IPS-15b (cell line): ENCODE measurements around the gene GGCX.
"Not testable (repeated sequence)": the region's sequence is repeated elsewhere in the genome, so short reads cannot be mapped to it uniquely, and the experiment has no call there.

Experiments used
- H3K27me3 ChIP-seq: one replicate; pipeline ENCODE4 v1.6.1; 2013; ENCODE audit warnings: low read length; ENCODE audit not compliant: control insufficient read depth, insufficient read depth
- H3K36me3 ChIP-seq: one replicate; pipeline ENCODE4 v1.6.1; 2013; ENCODE audit warnings: low read length; ENCODE audit not compliant: control insufficient read depth, insufficient read depth
- H3K4me1 ChIP-seq: one replicate; pipeline ENCODE4 v1.6.1; 2013; ENCODE audit warnings: mild to moderate bottlenecking, low read length; ENCODE audit not compliant: control insufficient read depth, insufficient read depth
- H3K4me3 ChIP-seq: one replicate; pipeline ENCODE4 v1.5.1; 2013; ENCODE audit warnings: low read depth, low read length
- H3K9ac ChIP-seq: one replicate; pipeline ENCODE4 v1.6.1; 2013; ENCODE audit warnings: low read depth, mild to moderate bottlenecking, low read length
- H3K9me3 ChIP-seq: one replicate; pipeline ENCODE4 v1.6.1; 2013; ENCODE audit warnings: mild to moderate bottlenecking, low read length; ENCODE audit not compliant: control insufficient read depth, insufficient read depth

Gene GGCX

DNA sequence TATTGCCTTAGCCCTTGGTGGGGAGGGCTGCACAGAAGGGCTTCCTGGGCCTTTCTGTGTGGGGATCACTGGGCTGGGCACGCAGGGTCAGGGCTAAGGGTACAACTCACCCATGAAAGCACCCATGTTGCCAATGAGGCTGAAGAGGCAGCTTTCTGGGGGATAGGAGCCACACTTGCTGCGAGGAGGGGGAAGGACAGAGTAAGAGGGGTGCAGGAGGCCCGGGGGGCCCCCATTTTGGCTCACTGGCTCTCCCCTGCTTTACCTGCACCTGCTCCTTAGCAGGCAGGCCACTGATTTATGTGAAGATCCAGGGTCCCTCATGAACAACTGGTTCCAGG is 38.9 kb upstream of the GGCX start:
- Histone ChIP-seq H3K27me3 (no peaks in the 10 kb centered on the region), H3K4me3 (no peak overlapping the region), H3K4me1 (peaks cover 4% of the 10 kb centered on the region), H3K9me3 (no peaks in the 10 kb centered on the region), H3K36me3 (peaks cover 23% of the 10 kb centered on the region), H3K9ac (no peak overlapping the region)

DNA sequence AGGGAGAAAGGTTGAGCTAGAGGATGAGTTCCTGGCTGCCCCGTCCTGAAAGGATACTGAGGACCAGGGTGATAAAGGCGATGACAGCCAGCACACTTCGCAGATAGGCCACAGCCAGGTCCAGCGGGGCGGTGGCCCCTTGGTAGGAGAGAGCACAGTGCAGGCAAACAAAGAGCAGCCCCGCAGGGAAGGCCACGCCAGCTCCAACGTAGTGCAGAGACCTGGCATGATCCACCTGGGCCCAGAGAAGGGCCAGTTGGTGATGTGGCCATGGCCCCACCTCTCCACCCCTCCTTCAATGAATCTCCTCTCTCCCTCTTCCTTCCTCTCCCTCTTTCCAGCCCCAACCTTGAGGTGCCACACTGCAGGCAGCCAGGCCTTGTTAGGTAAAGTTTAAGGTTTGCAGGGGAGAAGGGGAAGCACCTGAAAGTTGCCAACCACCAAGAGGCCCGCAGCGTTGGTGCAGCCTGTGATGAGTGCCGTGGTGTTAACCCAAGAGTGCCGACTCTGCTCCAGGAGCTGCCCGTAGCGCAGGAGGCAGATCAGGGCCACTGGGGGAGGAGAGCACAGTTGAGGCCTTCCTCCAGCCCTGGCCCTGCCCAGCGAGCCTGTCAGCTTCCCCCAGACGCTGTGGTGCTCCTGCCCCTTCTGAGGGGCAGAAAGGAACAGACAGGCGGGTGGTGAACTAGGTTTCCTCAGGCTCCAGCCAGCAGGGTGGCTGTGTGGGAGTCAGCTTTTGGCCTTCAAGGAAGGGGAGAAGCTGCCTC is 38.4 kb upstream of the GGCX start:
- Histone ChIP-seq H3K36me3 (peaks cover 23% of the 10 kb centered on the region), H3K4me3 (no peak overlapping the region), H3K9me3 (no peaks in the 10 kb centered on the region), H3K4me1 (peaks cover 4% of the 10 kb centered on the region), H3K27me3 (no peaks in the 10 kb centered on the region), H3K9ac (no peak overlapping the region)

DNA sequence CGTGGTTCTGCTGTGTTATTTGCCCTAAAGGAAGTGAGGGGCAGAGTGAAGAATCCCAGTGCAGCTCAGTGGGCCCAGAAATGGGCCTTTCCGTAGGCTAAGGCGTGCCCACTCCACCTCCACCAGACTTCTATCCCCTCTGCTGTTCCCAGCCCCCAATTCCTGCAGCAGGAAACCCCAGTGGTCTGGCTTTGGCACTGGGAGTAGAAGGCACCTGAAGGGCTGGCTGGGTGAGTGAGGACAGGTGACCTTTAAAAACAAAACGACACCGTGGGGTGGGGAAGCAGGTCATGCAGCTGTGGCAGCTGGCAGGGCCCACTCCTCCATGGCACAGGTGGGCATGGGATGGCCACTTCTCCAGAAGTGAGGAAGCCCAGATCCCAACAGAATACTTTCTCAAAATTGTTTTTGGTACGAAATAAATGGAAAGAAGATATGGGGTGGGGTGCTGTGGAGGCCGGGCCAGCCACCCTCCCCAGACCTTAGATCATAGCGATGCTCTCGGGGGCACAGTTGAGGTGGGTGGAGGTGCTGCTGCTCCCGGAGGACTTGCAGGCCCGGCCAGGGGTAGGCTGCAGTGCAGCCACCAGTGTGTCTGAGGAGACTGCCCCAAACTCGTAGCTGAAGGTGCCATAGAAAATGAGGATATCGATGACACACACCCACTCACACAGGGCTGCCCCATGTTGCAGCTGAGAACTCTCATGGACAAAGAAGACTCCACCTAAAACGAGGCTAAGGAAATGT is 37.5 kb upstream of the GGCX start:
- H3K4me3 ChIP-seq: no peak overlapping the region
- H3K4me1 ChIP-seq: peaks cover 4% of the 10 kb centered on the region
- no peaks in the 10 kb centered on the region for H3K9me3 ChIP-seq
- H3K36me3 ChIP-seq: peaks cover 23% of the 10 kb centered on the region
- no peak overlapping the region for H3K9ac ChIP-seq
- no peaks in the 10 kb centered on the region for H3K27me3 ChIP-seq

DNA sequence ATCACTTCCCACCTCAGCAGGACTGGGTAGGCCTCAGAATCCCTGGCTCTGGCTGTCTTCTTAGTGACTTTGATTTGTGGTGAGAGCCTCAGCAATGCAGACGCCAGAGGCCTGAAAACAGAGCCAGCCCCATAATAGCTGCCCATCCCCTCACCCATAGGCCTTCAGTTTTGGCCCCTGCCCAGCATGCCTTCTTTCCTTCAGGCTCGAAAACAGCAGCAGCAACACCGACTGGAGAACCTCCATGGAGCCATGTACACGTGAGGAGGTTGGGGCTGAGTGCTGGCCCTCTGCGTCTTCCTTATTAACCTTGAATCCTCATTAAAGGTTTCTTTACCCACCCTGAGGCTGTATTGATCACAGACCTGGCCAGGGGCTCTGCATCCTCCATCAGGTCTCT is 35.9 kb upstream of the GGCX start:
- Histone ChIP-seq H3K4me3 (no peak overlapping the region), H3K9ac (no peak overlapping the region), H3K27me3 (no peaks in the 10 kb centered on the region), H3K36me3 (peaks cover 23% of the 10 kb centered on the region), H3K9me3 (no peaks in the 10 kb centered on the region), H3K4me1 (peaks cover 4% of the 10 kb centered on the region)

DNA sequence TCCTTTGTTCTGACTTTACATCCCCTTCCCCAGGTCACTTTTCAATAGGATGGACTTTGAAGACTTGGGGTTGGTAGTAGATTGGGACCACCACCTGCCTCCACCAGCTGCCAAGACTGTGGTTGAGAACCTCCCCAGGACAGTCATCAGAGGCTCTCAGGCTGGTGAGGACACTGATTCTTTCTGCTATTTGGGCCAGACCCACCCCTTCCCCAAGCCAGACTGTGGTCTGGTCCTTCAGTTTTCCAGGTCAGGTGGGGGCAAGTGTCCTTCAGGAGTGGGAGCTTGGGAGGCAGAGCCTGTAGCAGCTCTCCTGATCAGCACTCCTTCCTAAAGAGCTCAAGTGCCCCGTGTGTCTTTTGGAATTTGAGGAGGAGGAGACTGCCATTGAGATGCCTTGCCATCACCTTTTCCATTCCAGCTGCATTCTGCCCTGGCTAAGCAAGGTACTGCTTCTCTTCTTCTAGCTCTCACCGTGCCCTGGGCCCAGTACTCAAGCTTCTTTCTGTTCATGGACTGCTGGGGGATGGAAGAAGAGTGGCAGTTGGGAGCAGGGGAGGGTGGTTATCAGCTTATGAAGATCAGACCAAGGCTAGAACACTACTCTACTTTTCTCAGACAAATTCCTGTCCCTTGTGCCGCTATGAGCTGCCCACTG is 35.3 kb upstream of the GGCX start:
- H3K27me3 ChIP-seq: no peaks in the 10 kb centered on the region
- peak overlapping the region; percentile 96 for H3K4me3 ChIP-seq
- peaks cover 23% of the 10 kb centered on the region for H3K36me3 ChIP-seq
- H3K4me1 ChIP-seq: peaks cover 4% of the 10 kb centered on the region
- no peak overlapping the region for H3K9ac ChIP-seq
- H3K9me3 ChIP-seq: no peaks in the 10 kb centered on the region

DNA sequence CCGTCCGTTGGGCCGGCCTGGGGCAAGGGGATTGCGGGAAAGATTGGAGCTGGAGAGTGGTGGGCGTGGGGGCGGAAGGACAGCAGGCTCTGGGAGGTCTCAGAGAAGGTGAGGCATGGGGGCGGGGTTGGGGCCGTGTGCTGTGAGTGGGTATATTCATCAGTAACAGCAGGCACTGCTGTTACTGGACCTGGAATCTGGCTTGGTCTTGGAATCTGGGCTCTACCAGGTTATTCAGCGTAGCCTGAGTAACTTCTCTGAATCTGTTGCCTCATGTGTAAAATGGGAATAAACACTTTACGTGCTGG is 34.7 kb upstream of the GGCX start:
- Histone ChIP-seq H3K4me3 (peak overlapping the region; percentile 96), H3K36me3 (peaks cover 23% of the 10 kb centered on the region), H3K9me3 (no peaks in the 10 kb centered on the region), H3K9ac (peak overlapping the region; percentile 83), H3K4me1 (peaks cover 4% of the 10 kb centered on the region), H3K27me3 (no peaks in the 10 kb centered on the region)

DNA sequence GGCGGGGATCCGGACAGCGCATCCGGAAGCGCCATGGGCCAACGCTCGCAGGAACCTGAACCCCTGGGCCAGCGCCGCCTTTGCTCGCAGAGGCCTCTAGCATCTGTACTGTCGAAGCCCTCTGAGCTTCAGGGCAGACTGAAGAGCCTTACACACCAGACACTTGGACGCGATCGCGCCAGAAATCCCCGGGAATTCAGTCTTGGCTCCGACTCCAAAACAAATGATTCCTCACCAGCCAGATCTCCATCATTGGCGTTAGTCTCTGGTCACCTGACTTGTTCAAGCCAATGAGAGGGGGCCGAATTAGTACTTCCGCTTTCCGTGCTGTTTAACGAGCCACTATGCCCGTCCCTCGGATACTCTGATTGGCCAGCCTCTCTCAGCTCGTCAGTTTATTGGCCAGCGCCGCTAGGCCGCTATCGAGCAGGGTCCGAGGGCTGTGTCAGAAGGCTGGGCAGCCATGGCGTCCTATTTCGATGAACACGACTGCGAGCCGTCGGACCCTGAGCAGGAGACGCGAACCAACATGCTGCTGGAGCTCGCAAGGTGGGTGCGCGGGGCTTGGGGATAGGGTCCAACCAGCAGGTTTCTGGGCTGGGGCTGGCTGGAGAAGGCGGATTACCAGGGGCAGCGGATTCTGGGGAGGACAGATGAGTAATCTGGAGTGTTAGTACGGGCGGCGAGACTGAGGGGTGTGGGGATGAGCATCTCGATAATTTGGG is 34.2 kb upstream of the GGCX start, which contains the start of gene RNF181:
Gene RNF181 (plus strand): TSS at position 445 of the 725 bp plus-strand sequence. CDS start 19 bp downstream, at position 464.
- H3K36me3 ChIP-seq: peaks cover 23% of the 10 kb centered on the region
- H3K27me3 ChIP-seq: peaks cover 1% of the 10 kb centered on the region
- peak within 1 kb of the TSS; percentile 89 for H3K9ac ChIP-seq
- peaks cover 4% of the 10 kb centered on the region for H3K4me1 ChIP-seq
- peak within 1 kb of the TSS; percentile 96 for H3K4me3 ChIP-seq
- no peaks in the 10 kb centered on the region for H3K9me3 ChIP-seq

DNA sequence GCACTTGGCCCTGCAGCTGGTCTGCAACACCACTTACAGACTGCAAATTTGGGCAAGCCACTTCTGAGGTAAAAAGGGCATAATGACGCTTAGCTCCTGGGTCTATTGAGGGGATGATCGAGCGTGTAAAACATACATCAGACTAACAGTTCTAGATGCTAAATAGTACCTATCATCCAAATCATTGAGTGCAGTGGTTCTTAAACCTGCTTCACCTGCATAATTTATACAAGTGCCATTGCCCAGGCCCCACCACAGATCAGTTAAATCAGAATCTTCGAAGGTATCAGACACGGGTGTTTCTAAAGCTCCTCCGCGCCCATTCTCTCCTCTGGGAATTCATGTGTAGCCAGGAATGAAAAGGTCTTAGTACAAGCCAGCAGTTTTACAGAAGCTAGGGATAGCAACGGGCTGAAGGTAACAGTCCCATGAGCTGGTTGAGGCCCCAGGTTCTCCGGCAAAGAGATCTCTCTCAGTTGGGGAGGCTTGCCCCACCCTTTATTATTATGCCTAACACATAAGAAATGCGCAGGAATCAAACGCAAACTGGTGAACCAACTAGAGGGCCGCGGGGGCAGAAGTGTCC is 33.5 kb upstream of the GGCX start:
- Histone ChIP-seq H3K27me3 (peaks cover 6% of the 10 kb centered on the region), H3K36me3 (peaks cover 20% of the 10 kb centered on the region), H3K9ac (peak overlapping the region; percentile 89), H3K9me3 (no peaks in the 10 kb centered on the region), H3K4me3 (peak overlapping the region; percentile 96), H3K4me1 (peaks cover 4% of the 10 kb centered on the region)

DNA sequence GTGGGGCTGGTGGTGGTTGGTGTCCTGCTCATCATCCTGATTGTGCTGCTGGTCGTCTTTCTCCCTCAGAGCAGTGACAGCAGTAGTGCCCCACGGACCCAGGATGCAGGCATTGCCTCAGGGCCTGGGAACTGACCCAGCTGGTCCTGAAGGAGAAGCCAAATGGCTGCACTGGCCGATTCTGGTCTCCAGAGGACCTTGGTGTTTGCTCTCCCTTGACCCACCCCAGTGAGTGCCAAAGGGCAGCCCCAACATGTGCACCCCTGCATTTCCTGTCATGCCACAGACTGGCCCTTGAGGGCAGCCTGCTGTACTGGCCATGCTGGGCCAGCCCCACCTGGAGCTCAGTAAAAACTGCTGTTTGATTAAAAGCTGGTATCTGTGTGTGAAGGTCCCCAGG is 31.7 kb upstream of the GGCX start:
- Histone ChIP-seq H3K27me3 (peaks cover 6% of the 10 kb centered on the region), H3K9me3 (no peaks in the 10 kb centered on the region), H3K9ac (no peak overlapping the region), H3K4me1 (peaks cover 4% of the 10 kb centered on the region), H3K4me3 (no peak overlapping the region), H3K36me3 (peaks cover 5% of the 10 kb centered on the region)

DNA sequence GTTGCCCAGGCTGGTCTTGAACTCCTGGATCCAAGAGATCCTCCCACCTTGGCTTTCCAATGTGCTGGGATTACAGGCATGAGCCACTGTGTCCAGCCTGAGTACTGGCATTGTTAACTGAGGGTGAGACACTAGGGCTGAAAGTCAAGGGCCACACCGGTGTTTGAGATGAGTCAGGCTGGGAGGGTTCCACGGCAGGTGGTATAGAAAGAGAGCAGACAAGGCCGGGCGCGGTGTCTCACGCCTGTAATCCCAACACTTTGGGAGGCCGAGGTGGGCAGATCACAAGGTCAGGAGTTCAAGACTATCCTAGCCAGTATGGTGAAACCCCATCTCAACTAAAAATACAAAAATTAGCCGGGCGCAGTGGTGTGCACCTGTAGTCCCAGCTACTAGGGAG is 31.0 kb upstream of the GGCX start:
- H3K9ac ChIP-seq, H3K4me3 ChIP-seq, H3K36me3 ChIP-seq, H3K9me3 ChIP-seq, H3K4me1 ChIP-seq, H3K27me3 ChIP-seq: not testable (repeated sequence)

DNA sequence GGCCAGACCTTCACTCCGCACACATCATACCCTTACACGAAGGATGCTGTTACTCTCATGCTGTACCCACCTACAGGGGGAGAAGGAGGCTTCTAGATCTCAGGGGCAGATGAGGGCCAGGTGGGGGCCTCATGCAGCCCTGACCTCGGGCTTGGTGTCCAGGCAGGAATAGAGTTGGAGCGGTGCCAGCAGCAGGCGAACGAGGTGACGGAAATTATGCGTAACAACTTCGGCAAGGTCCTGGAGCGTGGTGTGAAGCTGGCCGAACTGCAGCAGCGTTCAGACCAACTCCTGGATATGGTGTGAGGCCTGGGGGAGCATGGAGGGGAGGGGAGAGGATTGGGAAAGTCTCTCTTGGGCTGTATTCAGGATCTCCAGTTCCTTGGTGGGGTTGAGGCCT is 30.3 kb upstream of the GGCX start:
- Histone ChIP-seq H3K4me3 (no peak overlapping the region), H3K36me3 (no peaks in the 10 kb centered on the region), H3K9me3 (no peaks in the 10 kb centered on the region), H3K9ac (no peak overlapping the region), H3K27me3 (peaks cover 6% of the 10 kb centered on the region), H3K4me1 (peaks cover 4% of the 10 kb centered on the region)
